Adipose tissue (tissue), 3 donors: ENCODE data around the gene TRIM15. TPM values are rescaled to one million over a fixed set of nuclear protein-coding genes. Genes with fewer than 3 reads are reported as not detected.

ENCODE experiments used
- H3K27ac ChIP-seq: one replicate; pipeline ENCODE4 v1.5.1; 2013; ENCODE audit warnings: low read depth, low read length
- WGBS, 3 donors: extraction: QIAGEN DNeasy Blood & Tissue Kit; methylation state at CpG; one replicate each; pipeline ENCODE4 v1.1.7; 2013; 5-methylcytosine and 5-hydroxymethylcytosine counted together
- polyA plus RNA-seq, 3 donors: library from polyadenylated mRNA; stranded (reverse); fragments of 200-250 nt; gene quantifications; one replicate each; pipeline ENCODE4 v1.2.3, GENCODE V29; 2013
- donor health status: healthy with polysubstance abuse.
- donor health status: Bipolar disorder and iron deficiency.
- donor health status: healthy.

The TRIM15 gene
- polyA plus RNA-seq, 3 donors, result not detected

GRCh38 chr6:30185846-30186484 lies 22.6 kb downstream of the TRIM15 start:
- WGBS, 3 donors, result 90 to 93% (median 92%) methylated on average over 20 of the region's 20 CpGs
- H3K27ac ChIP-seq, result no peak overlapping the region

DNA sequence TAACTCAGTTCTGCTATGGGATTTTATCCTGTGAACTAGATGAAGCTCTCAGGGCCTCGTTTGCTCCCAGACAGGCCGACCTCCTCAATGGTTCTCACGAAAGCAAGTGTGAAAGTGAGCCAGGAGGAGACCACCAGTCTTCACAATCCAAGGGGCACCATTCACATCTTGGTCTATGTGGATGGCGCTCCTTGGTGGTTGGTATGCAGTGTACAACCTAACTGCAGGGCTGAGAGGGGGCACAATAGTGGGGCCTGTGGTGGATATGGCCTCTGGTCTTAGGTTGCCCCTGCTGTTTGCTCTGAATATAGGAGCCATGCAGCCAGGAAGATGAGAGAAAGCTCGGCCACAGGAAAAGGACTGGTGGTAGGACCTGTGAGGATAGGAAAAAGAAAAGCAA lies 25.2 kb downstream of the TRIM15 start:
- WGBS, 3 donors, result 94 to 98% (median 97%) methylated on average over 5 of the region's 5 CpGs
- H3K27ac ChIP-seq, result no peak overlapping the region

- WGBS, 3 donors, result 86 to 95% (median 92%) methylated on average over 7 of the region's 7 CpGs
- no peak overlapping the region for H3K27ac ChIP-seq
Measured at GRCh38 chr6:30192076-30192475, 28.7 kb downstream of the TRIM15 start.

DNA sequence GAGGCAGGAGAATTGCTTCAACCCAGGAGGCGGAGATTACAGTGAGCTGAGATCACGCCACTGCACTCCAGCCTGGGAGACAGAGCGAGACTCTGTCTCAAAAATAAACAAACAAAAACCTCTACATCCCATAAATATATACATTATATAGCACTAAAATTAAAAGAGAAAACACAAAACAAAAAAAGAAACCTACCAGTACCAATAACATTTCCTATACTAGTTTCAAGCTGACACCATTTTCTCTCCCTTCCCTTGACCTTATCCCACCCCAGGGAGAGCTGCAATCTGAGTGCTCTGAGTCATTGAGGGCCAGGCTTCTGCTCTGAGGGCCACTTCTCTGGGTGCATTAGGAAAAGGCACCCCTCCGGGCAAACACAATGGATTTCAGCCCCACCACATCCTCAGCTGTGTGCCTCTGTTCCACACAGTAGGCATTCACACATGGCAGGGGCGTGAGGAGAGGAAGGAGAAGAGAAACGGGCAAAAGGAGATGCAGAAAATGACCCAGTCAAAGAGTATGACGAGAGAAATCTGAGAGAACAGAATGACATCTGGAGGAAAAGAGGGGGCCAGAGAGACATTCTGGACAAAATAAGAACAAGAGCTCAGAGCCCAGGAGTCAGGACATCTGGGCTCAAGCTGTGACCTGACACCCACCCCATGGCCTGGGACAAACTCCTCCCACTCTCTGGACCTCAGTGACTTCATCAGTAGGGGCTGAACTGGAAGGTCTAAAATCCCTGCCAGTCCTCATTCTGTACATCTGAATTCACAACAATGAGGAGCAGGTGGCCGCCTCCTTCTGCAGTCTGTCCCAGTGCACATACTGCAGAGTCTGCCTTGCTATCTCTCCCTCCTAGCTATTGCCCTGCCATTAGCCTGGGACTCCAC lies 31.7 kb downstream of the TRIM15 start:
- WGBS, 3 donors, result 88 to 91% (median 89%) methylated on average over 8 of the region's 8 CpGs
- H3K27ac ChIP-seq, result no peak overlapping the region

- 86 to 92% (median 91%) methylated on average over 1 of the region's 1 CpG for WGBS, 3 donors
- no peak overlapping the region for H3K27ac ChIP-seq
Measured at GRCh38 chr6:30195951-30196350, 32.6 kb downstream of the TRIM15 start.

DNA sequence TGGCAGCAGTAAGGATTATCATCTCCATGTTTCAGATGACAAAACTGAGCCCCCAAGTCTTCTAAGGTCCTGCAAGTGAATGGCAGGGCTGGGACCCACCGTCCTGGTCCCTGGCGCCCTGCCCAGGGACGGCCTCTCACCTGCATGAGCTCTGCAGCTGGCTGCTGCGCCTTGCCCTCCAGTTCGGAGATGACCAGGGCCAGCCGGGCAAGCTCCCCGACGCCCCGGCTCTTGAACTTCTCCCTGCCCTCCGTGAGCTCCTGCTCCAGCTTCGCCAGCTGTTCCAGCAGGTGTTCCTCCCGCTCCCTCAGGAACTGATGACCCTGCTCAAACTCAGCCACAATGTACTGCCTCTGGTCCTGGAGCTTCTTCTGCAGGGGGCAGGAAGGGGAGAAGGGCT lies 33.0 kb downstream of the TRIM15 start:
- WGBS, 3 donors, result 94 to 97% (median 95%) methylated on average over 12 of the region's 12 CpGs
- no peak overlapping the region for H3K27ac ChIP-seq

DNA sequence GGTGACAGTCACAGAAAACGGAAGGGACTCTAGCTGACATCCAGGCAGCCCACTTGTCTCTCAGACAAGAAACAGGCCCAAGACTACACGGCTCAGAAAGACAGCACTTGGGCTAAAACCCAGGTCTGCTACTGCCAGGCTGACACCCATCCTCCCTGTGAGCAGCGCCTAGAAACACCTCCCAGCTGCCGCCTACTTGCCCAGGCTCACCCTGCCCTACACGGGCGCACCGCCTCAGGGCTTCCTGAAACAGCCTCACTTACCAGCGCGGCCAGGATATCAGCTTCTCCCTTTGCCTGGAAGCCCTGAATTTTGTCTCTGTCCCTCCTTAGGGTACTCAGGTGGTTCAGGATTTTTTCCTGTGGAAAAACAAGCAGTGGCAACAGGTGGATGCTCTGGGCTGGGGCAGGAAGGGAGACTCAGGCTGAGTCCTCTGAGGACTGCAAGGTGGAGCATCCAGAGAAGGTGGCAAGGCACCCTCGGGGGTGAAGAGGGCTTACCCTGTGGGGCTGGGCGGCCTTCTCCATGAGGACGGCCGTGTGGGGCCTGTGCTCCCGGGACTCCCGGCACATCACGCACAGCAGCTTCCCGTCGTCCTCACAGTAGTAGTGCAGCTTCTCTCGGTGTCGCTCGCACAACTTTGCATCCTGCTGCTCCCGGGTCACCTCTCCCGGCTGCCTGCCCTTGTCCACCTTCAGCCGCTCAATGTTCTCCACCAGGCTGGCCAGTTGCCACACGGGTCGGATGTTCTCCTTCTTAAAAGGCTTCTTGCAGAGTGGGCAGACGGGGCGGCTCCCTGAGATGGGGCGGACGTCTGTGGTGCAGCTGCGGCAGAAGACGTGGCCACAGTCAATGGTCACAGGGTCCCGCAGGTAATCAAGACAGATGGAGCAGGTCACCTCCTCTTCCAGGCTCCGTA lies 35.1 kb downstream of the TRIM15 start:
- no peak overlapping the region for H3K27ac ChIP-seq
- WGBS, 3 donors, result 92 to 95% (median 93%) methylated on average over 34 of the region's 34 CpGs

- H3K27ac ChIP-seq, result no peak overlapping the region
- WGBS, 3 donors, result 63 to 67% (median 64%) methylated on average over 6 of the region's 6 CpGs
Measured at GRCh38 chr6:30200551-30201281, 37.4 kb downstream of the TRIM15 start.

DNA sequence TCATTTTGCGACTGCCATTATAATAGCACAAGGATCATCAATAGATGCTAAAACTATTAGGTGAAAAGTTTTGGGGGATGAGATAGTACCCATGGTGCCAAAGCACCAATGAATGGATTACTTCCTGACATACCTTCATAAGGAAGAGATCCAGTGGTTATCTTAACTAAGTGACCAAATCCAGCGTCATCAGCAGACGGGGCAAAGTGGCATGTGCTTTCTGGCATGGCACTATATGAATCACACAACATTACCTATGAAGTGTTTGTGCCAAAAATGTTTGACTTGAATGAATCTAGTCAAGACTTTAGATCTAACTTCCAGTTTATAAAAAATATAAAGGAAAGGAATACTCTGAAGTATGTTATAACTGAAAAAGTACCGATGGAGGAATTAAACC lies 39.0 kb downstream of the TRIM15 start:
- WGBS, 3 donors, result 80 to 91% (median 90%) methylated on average over 4 of the region's 4 CpGs
- no peak overlapping the region for H3K27ac ChIP-seq

DNA sequence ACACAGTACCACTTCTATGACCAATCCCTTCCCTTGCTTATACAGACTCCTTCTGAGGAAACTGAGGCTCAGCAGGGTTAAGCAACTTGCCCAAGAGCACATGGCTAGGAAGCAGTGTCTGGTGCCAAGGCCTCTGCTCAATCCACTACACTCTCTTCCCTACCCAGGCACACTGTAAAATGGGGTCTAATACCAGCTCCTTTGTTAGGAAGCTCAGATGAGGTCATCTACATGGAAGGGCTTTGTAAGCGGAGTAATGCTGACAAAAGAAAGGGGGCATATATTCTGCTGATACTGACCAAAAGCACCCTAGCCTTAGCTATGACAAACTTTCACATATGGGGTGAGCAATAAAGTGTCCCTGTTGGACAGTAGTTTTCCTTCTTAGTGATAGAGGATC lies 40.8 kb downstream of the TRIM15 start:
- H3K27ac ChIP-seq, result no peak overlapping the region
- WGBS, 3 donors, result 95 to 96% (median 96%) methylated on average over 1 of the region's 1 CpG

DNA sequence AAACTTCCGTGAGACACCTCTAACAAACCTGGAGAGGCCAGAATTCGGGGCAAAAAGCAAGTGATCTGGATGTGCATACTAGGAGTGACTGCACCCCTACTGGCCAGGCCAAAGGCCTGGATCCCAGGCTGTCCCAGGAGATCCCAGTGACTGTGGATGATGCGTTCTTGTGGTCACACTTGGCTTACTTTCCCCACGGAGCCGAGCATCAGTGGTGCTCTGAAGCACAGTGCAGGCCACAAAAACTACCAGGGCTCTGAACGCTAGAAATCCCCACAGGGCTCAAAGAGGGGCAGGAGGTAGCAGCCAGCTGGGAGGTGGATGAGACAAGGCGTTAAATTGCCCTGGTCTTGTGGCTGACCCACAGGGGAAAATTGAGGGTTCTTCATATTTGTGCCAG lies 42.8 kb downstream of the TRIM15 start:
- WGBS, 3 donors, result 70 to 81% (median 77%) methylated on average over 7 of the region's 7 CpGs
- no peak overlapping the region for H3K27ac ChIP-seq

DNA sequence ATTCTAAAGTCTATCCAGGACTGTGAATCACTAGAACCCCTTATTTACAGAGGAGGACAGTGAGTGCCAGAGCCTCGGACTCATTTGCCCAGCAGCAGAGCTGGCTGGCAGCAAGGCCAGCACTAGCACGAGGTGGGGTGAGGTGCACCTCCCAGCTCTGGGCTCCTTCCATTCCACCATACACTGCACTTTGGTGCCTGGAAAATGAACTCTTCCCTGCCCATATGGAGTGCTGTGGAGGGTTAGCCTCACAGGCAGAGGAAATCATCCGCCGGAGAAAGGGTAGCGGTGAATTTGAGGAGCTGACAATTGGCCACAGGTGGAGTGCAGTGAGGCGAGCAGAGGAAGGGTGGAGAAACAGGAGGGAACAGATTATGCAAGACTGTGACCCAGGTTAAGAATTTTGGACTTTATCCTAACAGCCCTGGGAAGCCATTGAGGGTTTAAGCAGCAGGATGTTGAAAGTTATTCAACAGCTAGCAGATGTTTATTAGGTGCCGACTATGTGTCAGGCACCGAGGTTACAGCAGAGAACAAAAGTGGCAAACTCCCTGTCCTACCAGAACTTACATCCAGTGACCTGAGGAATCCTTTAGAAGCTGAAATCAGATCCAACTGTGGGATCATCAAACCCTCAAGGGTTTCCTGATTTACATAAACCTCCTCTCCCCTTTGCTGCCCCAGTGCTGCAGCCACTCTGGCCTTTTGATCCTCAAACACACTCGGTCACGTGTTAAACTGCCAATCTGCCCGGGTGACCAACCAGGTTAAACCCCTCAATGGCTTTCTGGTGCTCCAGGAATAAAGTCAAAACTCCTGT lies 43.7 kb downstream of the TRIM15 start:
- H3K27ac ChIP-seq, result no peak overlapping the region
- WGBS, 3 donors, result 37 to 51% (median 46%) methylated on average over 11 of the region's 11 CpGs

- no peak overlapping the region for H3K27ac ChIP-seq
- WGBS, 3 donors, result 48 to 76% (median 61%) methylated on average over 4 of the region's 4 CpGs
Measured at GRCh38 chr6:30207619-30208295, 44.4 kb downstream of the TRIM15 start.

DNA sequence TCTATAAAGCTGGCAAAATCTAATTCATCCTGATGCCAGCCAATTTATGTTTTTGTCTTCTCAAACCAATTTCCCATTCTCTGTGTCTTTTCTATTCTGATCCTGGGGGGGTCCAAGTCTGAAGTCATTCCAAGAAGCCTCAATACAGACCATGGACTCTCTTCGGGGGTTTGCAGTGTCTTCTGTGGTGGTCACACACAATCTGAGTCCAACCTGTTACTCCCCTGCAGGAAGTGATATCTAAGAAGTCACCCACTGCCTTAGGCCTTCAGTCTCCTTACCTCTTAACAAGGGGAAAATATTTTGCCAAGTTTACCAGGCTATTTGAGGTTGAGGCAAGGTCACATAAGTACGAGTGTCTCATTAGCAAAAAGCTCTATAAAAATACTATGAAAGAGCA lies 48.0 kb downstream of the TRIM15 start:
- WGBS, 3 donors, result 34 to 75% (median 62%) methylated on average over 2 of the region's 2 CpGs

DNA sequence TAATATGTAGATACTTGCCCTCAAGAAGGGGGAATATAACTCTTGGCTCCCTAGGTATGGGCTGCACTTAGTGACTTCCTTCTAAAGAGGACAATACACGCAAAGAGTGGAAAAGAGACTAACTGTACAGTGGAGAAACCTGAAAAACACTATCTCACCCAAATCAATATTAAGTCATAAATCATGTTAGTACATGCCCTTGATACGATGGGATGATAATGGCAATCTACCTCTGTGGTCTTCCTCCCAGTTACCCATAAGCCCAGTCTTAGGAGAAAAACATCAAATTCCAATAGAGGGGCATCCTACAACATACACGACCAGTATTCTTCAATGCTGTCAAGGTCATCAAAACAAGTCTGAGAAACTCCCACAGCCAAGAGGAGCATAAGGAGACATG lies 48.6 kb downstream of the TRIM15 start:
- 20 to 51% (median 50%) methylated on average over 3 of the region's 3 CpGs for WGBS, 3 donors
- no peak overlapping the region for H3K27ac ChIP-seq

More for the DNA sequence above, 48.0 kb downstream of the TRIM15 start:
- no peak overlapping the region for H3K27ac ChIP-seq

DNA sequence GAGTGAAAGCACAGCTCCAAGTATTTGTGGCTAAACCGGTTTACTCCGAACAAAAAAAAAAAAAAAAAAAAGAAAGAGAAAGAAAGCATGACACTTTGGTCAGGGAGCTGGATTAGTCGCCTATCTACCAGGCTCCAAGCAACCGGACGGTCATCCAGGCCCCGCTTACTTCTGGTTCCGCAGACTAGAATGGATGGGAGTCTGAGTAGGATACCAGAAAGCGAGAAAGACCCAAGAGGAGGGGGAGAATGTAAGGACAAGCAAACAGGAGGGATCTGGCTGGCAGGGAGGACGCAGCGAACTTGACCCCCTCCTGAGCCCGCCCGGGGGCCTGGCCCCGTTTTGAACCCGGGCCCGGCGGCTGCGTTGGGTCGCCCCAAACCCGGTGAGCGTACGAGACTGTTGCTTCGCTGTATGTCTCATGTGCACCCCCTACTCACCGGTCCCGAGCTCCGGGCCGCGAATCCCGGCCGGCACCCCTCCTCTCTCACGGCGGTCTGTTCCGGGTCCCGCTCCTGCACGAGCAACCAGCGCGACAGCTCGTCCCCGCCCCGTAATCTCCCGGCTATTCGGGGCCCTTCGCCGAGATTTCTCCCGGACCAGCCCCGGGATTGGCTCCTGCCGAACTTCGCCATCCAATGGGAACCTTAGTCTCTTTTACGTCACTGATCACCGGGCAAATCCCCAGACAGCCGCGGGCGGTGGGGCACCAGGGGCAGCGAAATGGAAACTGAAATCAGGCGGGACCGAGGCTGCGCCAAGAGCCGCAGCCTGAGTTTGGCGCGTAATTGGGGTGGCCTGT lies 49.7 kb downstream of the TRIM15 start, which contains the start of gene TRIM26:
TRIM26 (minus strand) TSS at position 542 of the 802 bp plus-strand sequence. CDS start 14,303 bp downstream, outside the sequence.
- 0 to 1% (median 0%) methylated on average over 55 to 59 of the region's 59 CpGs for WGBS, 3 donors
- H3K27ac ChIP-seq, result peak within 1 kb of the TSS; percentile 35
